SK-N-SH (cell line): Measurements from ENCODE around the gene EPHA5. TPM values are rescaled to one million over a fixed set of nuclear protein-coding genes. Genes with fewer than 3 reads are reported as not detected.

Experiments used
- CTCF ChIA-PET: fragments of 300-600, 350-600 bp; formaldehyde crosslinking; extraction: SDS; loops from one replicate; lab custom pipeline; 2021; lab: Yijun Ruan, JAX
- POLR2A ChIA-PET: fragments of 350-600 bp; sonication (Branson Sonifier 250); formaldehyde crosslinking; extraction: SDS; loops from one replicate; lab custom pipeline; 2020; ENCODE audit warnings: antibody characterized with exemption, inconsistent platforms; lab: Yijun Ruan, JAX
- DNase-seq: peaks from one replicate; pipeline ENCODE4 v3.0.0; 2012
- H2AFZ ChIP-seq: fragments of 200-600 bp; sonication (generic); 2 replicates; pipeline ENCODE4 v1.8.1; 2016; ENCODE audit warnings: antibody characterized with exemption, mild to moderate bottlenecking, low read depth
- H3F3A ChIP-seq: fragments of 200-600 bp; sonication (generic); replicated peaks from 2 replicates; pipeline ENCODE3; 2016; ENCODE audit warnings: antibody characterized with exemption, mild to moderate bottlenecking; ENCODE audit not compliant: insufficient read depth
- H3K27ac ChIP-seq, 2 experiments: fragments of 200-500 bp in 1 of 2; fragments of 200-600 bp in 1 of 2; sonication (Bioruptor generic) in 1 of 2; sonication (generic), shearing (Covaris generic) in 1 of 2; 2 replicates each; pipeline versions ENCODE4 v1.5.1 to v1.6.1; 2014 to 2016; ENCODE audit warnings: low read depth in 2 of 2, inconsistent platforms in 1 of 2, low read length in 1 of 2, mild to moderate bottlenecking in 1 of 2, mixed read lengths in 1 of 2
- H3K27me3 ChIP-seq: fragments of 200-600 bp; sonication (generic), shearing (Covaris generic); 2 replicates; pipeline ENCODE4 v1.6.1; 2016; ENCODE audit warnings: mixed run types; ENCODE audit not compliant: insufficient read depth
- H3K36me3 ChIP-seq, 2 experiments: fragments of 200-500 bp in 1 of 2; fragments of 200-600 bp in 1 of 2; sonication (Bioruptor generic) in 1 of 2; sonication (generic) in 1 of 2; replicated peaks in 1 of 2; 2 replicates each; pipeline versions ENCODE3 to v1.5.1; 2014 to 2016; ENCODE audit warnings: low read length in 1 of 2, mild to moderate bottlenecking in 1 of 2; ENCODE audit not compliant: insufficient read depth in 2 of 2, control insufficient read depth in 1 of 2
- H3K4me1 ChIP-seq, 2 experiments: fragments of 200-500 bp in 1 of 2; fragments of 200-600 bp in 1 of 2; sonication (Bioruptor generic) in 1 of 2; sonication (generic), shearing (Covaris generic) in 1 of 2; 2 replicates each; pipeline versions ENCODE4 v1.5.1 to v1.6.1; 2014 to 2016; ENCODE audit warnings: low read depth in 1 of 2, low read length in 1 of 2, mixed run types in 1 of 2; ENCODE audit not compliant: insufficient read depth in 2 of 2, control insufficient read depth in 1 of 2
- H3K4me2 ChIP-seq: fragments of 200-600 bp; sonication (generic), shearing (Covaris generic); 2 replicates; pipeline ENCODE4 v1.6.1; 2017; ENCODE audit warnings: mixed run types
- H3K4me3 ChIP-seq, 2 experiments: fragments of 200-500 bp in 1 of 2; fragments of 200-600 bp in 1 of 2; sonication (Bioruptor generic) in 1 of 2; sonication (generic), shearing (Covaris generic) in 1 of 2; 2 replicates each; pipeline versions ENCODE4 v1.5.1 to v1.8.1; 2014 to 2016; ENCODE audit warnings: low read depth in 2 of 2, inconsistent platforms in 1 of 2, low read length in 1 of 2, mild to moderate bottlenecking in 1 of 2, mixed read lengths in 1 of 2, moderate library complexity in 1 of 2
- H3K79me2 ChIP-seq: fragments of 200-600 bp; sonication (generic); 2 replicates; pipeline ENCODE4 v1.8.1; 2017; ENCODE audit warnings: mild to moderate bottlenecking; ENCODE audit not compliant: insufficient read depth
- H3K9ac ChIP-seq: fragments of 200-600 bp; sonication (generic); 2 replicates; pipeline ENCODE4 v1.6.1; 2017; ENCODE audit warnings: mixed run types
- H3K9me2 ChIP-seq: fragments of 200-600 bp; sonication (generic); 2 replicates; pipeline ENCODE4 v1.6.1; 2017; ENCODE audit warnings: mixed run types
- H3K9me3 ChIP-seq: fragments of 200-600 bp; sonication (generic); 2 replicates; pipeline ENCODE4 v1.6.1; 2017; ENCODE audit warnings: mixed run types, mild to moderate bottlenecking, moderate library complexity
- H4K20me1 ChIP-seq: fragments of 200-600 bp; sonication (generic); 2 replicates; pipeline ENCODE4 v1.6.1; 2017; ENCODE audit warnings: mild to moderate bottlenecking, mixed run types; ENCODE audit not compliant: insufficient read depth
- ELF1 ChIP-seq: IDR thresholded peaks from 2 replicates; pipeline ENCODE4 v1.4.0; 2012
- FOXM1 ChIP-seq: IDR thresholded peaks from 2 replicates; pipeline ENCODE4 v1.4.0; 2012; ENCODE audit warnings: low read depth, mild to moderate bottlenecking
- GABPA ChIP-seq: IDR thresholded peaks from 2 replicates; pipeline ENCODE4 v1.4.0; 2012; ENCODE audit warnings: low read depth, mild to moderate bottlenecking
- GATA2 ChIP-seq: sonication (generic); formaldehyde crosslinking; IDR thresholded peaks from 2 replicates; pipeline ENCODE4 v1.5.0; 2020; ENCODE audit warnings: mild to moderate bottlenecking, missing genetic modification reagents
- MEF2A ChIP-seq: IDR thresholded peaks from 2 replicates; pipeline ENCODE4 v1.4.0; 2012; ENCODE audit warnings: low read depth, borderline replicate concordance
- MXI1 ChIP-seq: IDR thresholded peaks from 2 replicates; pipeline ENCODE4 v1.6.1; 2012; ENCODE audit warnings: mild to moderate bottlenecking, low read depth, low read length, improper control_type of control experiment
- POLR2AphosphoS5 ChIP-seq: IDR thresholded peaks from 2 replicates; pipeline ENCODE4 v1.6.1; 2012; ENCODE audit warnings: low read depth, low read length
- RAD21 ChIP-seq: IDR thresholded peaks from 2 replicates; pipeline ENCODE4 v1.6.1; 2012; ENCODE audit warnings: mild to moderate bottlenecking, low read length
- RFX5 ChIP-seq: IDR thresholded peaks from 2 replicates; pipeline ENCODE4 v1.6.1; 2012; ENCODE audit warnings: mild to moderate bottlenecking, improper control_type of control experiment, low read length
- RXRA ChIP-seq: IDR thresholded peaks from 2 replicates; pipeline ENCODE4 v1.4.0; 2012; ENCODE audit warnings: low read depth, mild to moderate bottlenecking, borderline replicate concordance
- SIN3A ChIP-seq: IDR thresholded peaks from 2 replicates; pipeline ENCODE4 v1.6.1; 2012; ENCODE audit warnings: low read depth, mild to moderate bottlenecking, low read length, moderate library complexity, borderline replicate concordance
- TAF1 ChIP-seq: IDR thresholded peaks from 2 replicates; pipeline ENCODE4 v1.6.1; 2012; ENCODE audit warnings: low read depth, mild to moderate bottlenecking, low read length, moderate library complexity, borderline replicate concordance
- TCF12 ChIP-seq: IDR thresholded peaks from 2 replicates; pipeline ENCODE4 v1.4.0; 2012
- YY1 ChIP-seq: IDR thresholded peaks from 2 replicates; pipeline ENCODE4 v1.4.0; 2012; ENCODE audit warnings: low read depth, mild to moderate bottlenecking
- WGBS: methylation state at CpG from one replicate; pipeline ENCODE4 v1.1.6; 2017; ENCODE audit warnings: low lambda C conversion rate; 5-methylcytosine and 5-hydroxymethylcytosine counted together
- polyA plus RNA-seq, 3 experiments: library from polyadenylated mRNA; depleted of rRNA; stranded (reverse); fragments of >200 nt; gene quantifications; 2 replicates each; pipeline ENCODE4 v1.2.3, GENCODE V29; 2012
- TF ChIP-seq, protein P1 (sequence below): IDR thresholded peaks from 2 replicates; pipeline ENCODE4; 2012
- TF ChIP-seq, protein P2 (sequence below): fragments of 150-350 bp; IDR thresholded peaks from 2 replicates; pipeline ENCODE4 v1.6.1; 2016; ENCODE audit warnings: mild to moderate bottlenecking, low read depth, low read length
- TF ChIP-seq, protein P3 (sequence below): IDR thresholded peaks from 2 replicates; pipeline ENCODE4 v1.4.0; 2012; ENCODE audit warnings: low read depth, borderline replicate concordance
- TF ChIP-seq, protein P4 (sequence below): IDR thresholded peaks from 2 replicates; pipeline ENCODE4 v1.4.0; 2012; ENCODE audit warnings: low read depth, borderline replicate concordance
- TF ChIP-seq, protein P5 (sequence below): IDR thresholded peaks from 2 replicates; pipeline ENCODE4 v1.6.1; 2012; ENCODE audit warnings: mild to moderate bottlenecking, low read depth, low read length, moderate library complexity
- TF ChIP-seq, protein P6 (sequence below): fragments of 200-600 bp; sonication (generic); IDR thresholded peaks from 2 replicates; pipeline ENCODE4 v1.6.1; 2017; ENCODE audit warnings: antibody characterized with exemption, mild to moderate bottlenecking, moderate library complexity

Gene EPHA5
- polyA plus RNA-seq, 1 of the 3 experiments (the other 2 are of a cell fraction), result not detected

DNA sequence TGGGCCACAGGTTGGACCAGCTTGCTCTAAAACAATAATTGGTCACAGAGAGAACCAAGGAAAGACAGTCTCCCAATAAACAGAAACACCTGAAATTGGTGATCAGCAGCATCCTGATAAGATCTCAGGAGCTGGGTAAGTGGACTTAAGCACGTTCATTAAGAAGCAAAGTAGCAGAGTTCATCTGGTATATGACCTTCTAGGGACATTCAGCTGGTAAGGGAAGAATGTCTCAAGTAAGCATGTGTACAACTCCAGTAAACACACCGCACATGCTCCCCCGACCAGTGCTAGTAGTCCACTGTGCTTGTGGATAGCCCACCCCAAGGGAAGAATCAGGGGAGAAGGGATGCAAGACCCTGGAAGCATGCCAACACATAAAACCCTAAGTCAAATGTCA lies 216.9 kb downstream of the EPHA5 start:
- Histone ChIP-seq H3K9me3 (no peaks in the 10 kb centered on the region), H3K27me3 (no peaks in the 10 kb centered on the region; the same call in 1 of the 2 replicates), H3K9me2 (no peaks in the 10 kb centered on the region), H3K36me3 (no peaks in the 10 kb centered on the region), H3K4me3 (no peak overlapping the region), H3K9ac (no peak overlapping the region), H3K4me2 (no peak overlapping the region), H3F3A (no peaks in the 10 kb centered on the region), H2AFZ (no peak overlapping the region), H3K79me2 (no peaks in the 10 kb centered on the region), H4K20me1 (no peaks in the 10 kb centered on the region), H3K4me1 (no peaks in the 10 kb centered on the region), H3K27ac (no peak overlapping the region)
- DNase-seq, result no peak
- ChIA-PET POLR2A (no interaction called here), CTCF (no interaction called here)
- TF ChIP-seq TCF12 (no peak), TAF1 (no peak), RAD21 (no peak), GATA2 (CRISPR knock-in tag) (no peak), RXRA (no peak), MEF2A (no peak), POLR2AphosphoS5 (no peak), GABPA (no peak), FOXM1 (no peak), SIN3A (no peak), ELF1 (no peak), MXI1 (no peak), RFX5 (no peak), YY1 (no peak)
- TF ChIP-seq, protein P1, sequence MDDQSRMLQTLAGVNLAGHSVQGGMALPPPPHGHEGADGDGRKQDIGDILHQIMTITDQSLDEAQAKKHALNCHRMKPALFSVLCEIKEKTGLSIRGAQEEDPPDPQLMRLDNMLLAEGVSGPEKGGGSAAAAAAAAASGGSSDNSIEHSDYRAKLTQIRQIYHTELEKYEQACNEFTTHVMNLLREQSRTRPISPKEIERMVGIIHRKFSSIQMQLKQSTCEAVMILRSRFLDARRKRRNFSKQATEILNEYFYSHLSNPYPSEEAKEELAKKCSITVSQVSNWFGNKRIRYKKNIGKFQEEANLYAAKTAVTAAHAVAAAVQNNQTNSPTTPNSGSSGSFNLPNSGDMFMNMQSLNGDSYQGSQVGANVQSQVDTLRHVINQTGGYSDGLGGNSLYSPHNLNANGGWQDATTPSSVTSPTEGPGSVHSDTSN, result no peak
- TF ChIP-seq, protein P2, sequence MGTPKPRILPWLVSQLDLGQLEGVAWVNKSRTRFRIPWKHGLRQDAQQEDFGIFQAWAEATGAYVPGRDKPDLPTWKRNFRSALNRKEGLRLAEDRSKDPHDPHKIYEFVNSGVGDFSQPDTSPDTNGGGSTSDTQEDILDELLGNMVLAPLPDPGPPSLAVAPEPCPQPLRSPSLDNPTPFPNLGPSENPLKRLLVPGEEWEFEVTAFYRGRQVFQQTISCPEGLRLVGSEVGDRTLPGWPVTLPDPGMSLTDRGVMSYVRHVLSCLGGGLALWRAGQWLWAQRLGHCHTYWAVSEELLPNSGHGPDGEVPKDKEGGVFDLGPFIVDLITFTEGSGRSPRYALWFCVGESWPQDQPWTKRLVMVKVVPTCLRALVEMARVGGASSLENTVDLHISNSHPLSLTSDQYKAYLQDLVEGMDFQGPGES, result no peak
- TF ChIP-seq, protein P3, sequence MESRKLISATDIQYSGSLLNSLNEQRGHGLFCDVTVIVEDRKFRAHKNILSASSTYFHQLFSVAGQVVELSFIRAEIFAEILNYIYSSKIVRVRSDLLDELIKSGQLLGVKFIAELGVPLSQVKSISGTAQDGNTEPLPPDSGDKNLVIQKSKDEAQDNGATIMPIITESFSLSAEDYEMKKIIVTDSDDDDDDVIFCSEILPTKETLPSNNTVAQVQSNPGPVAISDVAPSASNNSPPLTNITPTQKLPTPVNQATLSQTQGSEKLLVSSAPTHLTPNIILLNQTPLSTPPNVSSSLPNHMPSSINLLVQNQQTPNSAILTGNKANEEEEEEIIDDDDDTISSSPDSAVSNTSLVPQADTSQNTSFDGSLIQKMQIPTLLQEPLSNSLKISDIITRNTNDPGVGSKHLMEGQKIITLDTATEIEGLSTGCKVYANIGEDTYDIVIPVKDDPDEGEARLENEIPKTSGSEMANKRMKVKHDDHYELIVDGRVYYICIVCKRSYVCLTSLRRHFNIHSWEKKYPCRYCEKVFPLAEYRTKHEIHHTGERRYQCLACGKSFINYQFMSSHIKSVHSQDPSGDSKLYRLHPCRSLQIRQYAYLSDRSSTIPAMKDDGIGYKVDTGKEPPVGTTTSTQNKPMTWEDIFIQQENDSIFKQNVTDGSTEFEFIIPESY, result no peak
- TF ChIP-seq, protein P4, sequence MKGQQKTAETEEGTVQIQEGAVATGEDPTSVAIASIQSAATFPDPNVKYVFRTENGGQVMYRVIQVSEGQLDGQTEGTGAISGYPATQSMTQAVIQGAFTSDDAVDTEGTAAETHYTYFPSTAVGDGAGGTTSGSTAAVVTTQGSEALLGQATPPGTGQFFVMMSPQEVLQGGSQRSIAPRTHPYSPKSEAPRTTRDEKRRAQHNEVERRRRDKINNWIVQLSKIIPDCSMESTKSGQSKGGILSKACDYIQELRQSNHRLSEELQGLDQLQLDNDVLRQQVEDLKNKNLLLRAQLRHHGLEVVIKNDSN, result no peak
- TF ChIP-seq, protein P5, sequence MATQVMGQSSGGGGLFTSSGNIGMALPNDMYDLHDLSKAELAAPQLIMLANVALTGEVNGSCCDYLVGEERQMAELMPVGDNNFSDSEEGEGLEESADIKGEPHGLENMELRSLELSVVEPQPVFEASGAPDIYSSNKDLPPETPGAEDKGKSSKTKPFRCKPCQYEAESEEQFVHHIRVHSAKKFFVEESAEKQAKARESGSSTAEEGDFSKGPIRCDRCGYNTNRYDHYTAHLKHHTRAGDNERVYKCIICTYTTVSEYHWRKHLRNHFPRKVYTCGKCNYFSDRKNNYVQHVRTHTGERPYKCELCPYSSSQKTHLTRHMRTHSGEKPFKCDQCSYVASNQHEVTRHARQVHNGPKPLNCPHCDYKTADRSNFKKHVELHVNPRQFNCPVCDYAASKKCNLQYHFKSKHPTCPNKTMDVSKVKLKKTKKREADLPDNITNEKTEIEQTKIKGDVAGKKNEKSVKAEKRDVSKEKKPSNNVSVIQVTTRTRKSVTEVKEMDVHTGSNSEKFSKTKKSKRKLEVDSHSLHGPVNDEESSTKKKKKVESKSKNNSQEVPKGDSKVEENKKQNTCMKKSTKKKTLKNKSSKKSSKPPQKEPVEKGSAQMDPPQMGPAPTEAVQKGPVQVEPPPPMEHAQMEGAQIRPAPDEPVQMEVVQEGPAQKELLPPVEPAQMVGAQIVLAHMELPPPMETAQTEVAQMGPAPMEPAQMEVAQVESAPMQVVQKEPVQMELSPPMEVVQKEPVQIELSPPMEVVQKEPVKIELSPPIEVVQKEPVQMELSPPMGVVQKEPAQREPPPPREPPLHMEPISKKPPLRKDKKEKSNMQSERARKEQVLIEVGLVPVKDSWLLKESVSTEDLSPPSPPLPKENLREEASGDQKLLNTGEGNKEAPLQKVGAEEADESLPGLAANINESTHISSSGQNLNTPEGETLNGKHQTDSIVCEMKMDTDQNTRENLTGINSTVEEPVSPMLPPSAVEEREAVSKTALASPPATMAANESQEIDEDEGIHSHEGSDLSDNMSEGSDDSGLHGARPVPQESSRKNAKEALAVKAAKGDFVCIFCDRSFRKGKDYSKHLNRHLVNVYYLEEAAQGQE, result no peak
- TF ChIP-seq, protein P6, sequence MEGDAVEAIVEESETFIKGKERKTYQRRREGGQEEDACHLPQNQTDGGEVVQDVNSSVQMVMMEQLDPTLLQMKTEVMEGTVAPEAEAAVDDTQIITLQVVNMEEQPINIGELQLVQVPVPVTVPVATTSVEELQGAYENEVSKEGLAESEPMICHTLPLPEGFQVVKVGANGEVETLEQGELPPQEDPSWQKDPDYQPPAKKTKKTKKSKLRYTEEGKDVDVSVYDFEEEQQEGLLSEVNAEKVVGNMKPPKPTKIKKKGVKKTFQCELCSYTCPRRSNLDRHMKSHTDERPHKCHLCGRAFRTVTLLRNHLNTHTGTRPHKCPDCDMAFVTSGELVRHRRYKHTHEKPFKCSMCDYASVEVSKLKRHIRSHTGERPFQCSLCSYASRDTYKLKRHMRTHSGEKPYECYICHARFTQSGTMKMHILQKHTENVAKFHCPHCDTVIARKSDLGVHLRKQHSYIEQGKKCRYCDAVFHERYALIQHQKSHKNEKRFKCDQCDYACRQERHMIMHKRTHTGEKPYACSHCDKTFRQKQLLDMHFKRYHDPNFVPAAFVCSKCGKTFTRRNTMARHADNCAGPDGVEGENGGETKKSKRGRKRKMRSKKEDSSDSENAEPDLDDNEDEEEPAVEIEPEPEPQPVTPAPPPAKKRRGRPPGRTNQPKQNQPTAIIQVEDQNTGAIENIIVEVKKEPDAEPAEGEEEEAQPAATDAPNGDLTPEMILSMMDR, result no peak
- WGBS, result 31% methylated on average over 3 of the region's 3 CpGs
